ENCODE results near the gene TIGD3. TPM values are rescaled to one million over a fixed set of nuclear protein-coding genes. Genes with fewer than 3 reads are reported as not detected.

The TIGD3 gene
- total and polyA plus RNA-seq, 2 of the 13 experiments (the other 11 are each of a cell fraction or from before 2014, with no cell fraction given) = 0.49 to 4.9 TPM

GRCh38 chr11:65382033-65382803 is 27.7 kb downstream of the TIGD3 start, which contains the start of gene SLC25A45 (continued):
- TF ChIP-seq ZIK1 (CRISPR knock-in tag; IDR thresholded peaks at IDR 0.05; ENCODE audit: borderline replicate concordance, low read depth) (peak; percentile 82), AKNA (CRISPR knock-in tag; IDR thresholded peaks at IDR 0.05; ENCODE audit: borderline replicate concordance) (no peak), ZNF30 (CRISPR knock-in tag; IDR thresholded peaks at IDR 0.05) (no peak), ZBTB37 (CRISPR knock-in tag; IDR thresholded peaks at IDR 0.05) (peak; percentile 90), ZFX (CRISPR knock-in tag; IDR thresholded peaks at IDR 0.05; ENCODE audit: low read depth) (peak; percentile 96), NFYB (CRISPR knock-in tag; IDR thresholded peaks at IDR 0.05) (no peak), WIZ (CRISPR knock-in tag; IDR thresholded peaks at IDR 0.05) (peak; percentile 21; the same call in 1 of the 2 replicates), ZNF501 (CRISPR knock-in tag; IDR thresholded peaks at IDR 0.05) (peak; percentile 83), HNRNPL (IDR thresholded peaks at IDR 0.05; ENCODE audit: low read depth, low read length) (peak; percentile 99), TCF12 (IDR thresholded peaks at IDR 0.05) (no peak), TCF12 (CRISPR knock-in tag; IDR thresholded peaks at IDR 0.05) (peak; percentile 81), ZBTB38 (CRISPR knock-in tag; IDR thresholded peaks at IDR 0.05) (peak; percentile 65; the same call in 1 of the 2 replicates), THAP7 (CRISPR knock-in tag; IDR thresholded peaks at IDR 0.05) (peak; percentile 48; the same call in 1 of the 2 replicates), RFX1 (IDR thresholded peaks at IDR 0.05) (no peak), CAMTA2 (CRISPR knock-in tag; IDR thresholded peaks at IDR 0.05; ENCODE audit: borderline replicate concordance) (no peak), TFE3 (CRISPR knock-in tag; IDR thresholded peaks at IDR 0.05) (peak; percentile 63), CREBL2 (CRISPR knock-in tag; IDR thresholded peaks at IDR 0.05; ENCODE audit: borderline replicate concordance) (no peak; the same call in 1 of the 2 replicates), ZNF619 (CRISPR knock-in tag; IDR thresholded peaks at IDR 0.05) (peak; percentile 95)
